HG03442 (cell line): ENCODE measurements around the gene SIM1.

ENCODE experiments used
- ATAC-seq: cut with Tn5 transposase; IDR thresholded peaks from one replicate; pipeline ENCODE4 v1.9.1; 2021; ENCODE audit warnings: mild to moderate bottlenecking, moderate library complexity; ENCODE audit not compliant: unreplicated experiment

SIM1 gene

GRCh38 chr6:100458841-100459591, 5.7 kb downstream of the SIM1 start:
- ATAC-seq = no peak

- ATAC-seq = no peak
Observed at GRCh38 chr6:100457311-100457990, 7.3 kb downstream of the SIM1 start.

- no peak for ATAC-seq
Observed at GRCh38 chr6:100456908-100457235, 7.8 kb downstream of the SIM1 start.

GRCh38 chr6:100456141-100456907, 8.4 kb downstream of the SIM1 start:
- ATAC-seq = no peak

GRCh38 chr6:100455230-100456124, 9.2 kb downstream of the SIM1 start:
- ATAC-seq = no peak

- ATAC-seq = no peak
Observed at GRCh38 chr6:100454551-100455229, 10.0 kb downstream of the SIM1 start.

GRCh38 chr6:100453701-100454521, 10.8 kb downstream of the SIM1 start:
- ATAC-seq = no peak

GRCh38 chr6:100452998-100453397, 11.7 kb downstream of the SIM1 start:
- no peak for ATAC-seq

GRCh38 chr6:100451577-100451976, 13.1 kb downstream of the SIM1 start:
- ATAC-seq = no peak

- ATAC-seq = no peak
Observed at GRCh38 chr6:100449239-100449691, 15.5 kb downstream of the SIM1 start.

GRCh38 chr6:100447900-100448748, 16.6 kb downstream of the SIM1 start:
- no peak for ATAC-seq

- ATAC-seq = no peak
Observed at GRCh38 chr6:100447081-100447899, 17.4 kb downstream of the SIM1 start.

- ATAC-seq = no peak
Observed at GRCh38 chr6:100446115-100447080, 18.3 kb downstream of the SIM1 start.

- no peak for ATAC-seq
Observed at GRCh38 chr6:100445512-100445911, 19.2 kb downstream of the SIM1 start.

- ATAC-seq = no peak
Observed at GRCh38 chr6:100440935-100441334, 23.8 kb downstream of the SIM1 start.

GRCh38 chr6:100435299-100435698, 29.4 kb downstream of the SIM1 start:
- ATAC-seq = no peak
